Mammary epithelial cell (primary cell): ENCODE measurements around the gene SRD5A3.

ENCODE experiments used
- EZH2 ChIP-seq: IDR thresholded peaks from 2 replicates; pipeline ENCODE4 v1.6.1; 2012; ENCODE audit warnings: low read length, inconsistent platforms, borderline replicate concordance
- TF ChIP-seq, protein P1 (sequence below), 2 donors: IDR thresholded peaks in 1 of 2; conservative IDR thresholded peaks in 1 of 2; 2 replicates each; pipeline ENCODE4 v1.5.1; 2011 to 2012; ENCODE audit warnings: inconsistent platforms in 2 of 2, low read length in 2 of 2, mild to moderate bottlenecking in 2 of 2, control low read depth in 1 of 2, low read depth in 1 of 2; ENCODE audit not compliant: insufficient read depth in 1 of 2; ENCODE audit errors: extremely low read depth in 1 of 2

DNA sequence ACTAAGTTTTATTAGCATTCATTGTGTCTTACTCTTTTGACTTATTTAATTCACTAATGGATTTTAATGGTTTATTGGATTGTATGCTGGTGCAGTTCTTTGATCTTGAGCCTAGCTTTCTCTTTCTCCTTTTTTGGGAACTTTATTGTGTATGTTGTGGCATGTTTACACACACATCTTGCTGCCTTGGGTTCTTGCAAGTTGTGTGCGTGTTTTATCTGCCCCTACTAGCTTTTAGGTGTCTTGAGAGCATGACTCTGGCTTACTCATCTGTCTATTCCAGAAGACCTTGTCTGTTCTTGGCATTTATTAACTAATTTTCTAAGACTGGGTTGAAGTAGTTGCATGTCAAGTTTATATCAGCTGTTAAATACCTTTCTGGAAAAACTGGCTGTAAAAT, 52.4 kb downstream of the SRD5A3 start:
- TF ChIP-seq, protein P1, sequence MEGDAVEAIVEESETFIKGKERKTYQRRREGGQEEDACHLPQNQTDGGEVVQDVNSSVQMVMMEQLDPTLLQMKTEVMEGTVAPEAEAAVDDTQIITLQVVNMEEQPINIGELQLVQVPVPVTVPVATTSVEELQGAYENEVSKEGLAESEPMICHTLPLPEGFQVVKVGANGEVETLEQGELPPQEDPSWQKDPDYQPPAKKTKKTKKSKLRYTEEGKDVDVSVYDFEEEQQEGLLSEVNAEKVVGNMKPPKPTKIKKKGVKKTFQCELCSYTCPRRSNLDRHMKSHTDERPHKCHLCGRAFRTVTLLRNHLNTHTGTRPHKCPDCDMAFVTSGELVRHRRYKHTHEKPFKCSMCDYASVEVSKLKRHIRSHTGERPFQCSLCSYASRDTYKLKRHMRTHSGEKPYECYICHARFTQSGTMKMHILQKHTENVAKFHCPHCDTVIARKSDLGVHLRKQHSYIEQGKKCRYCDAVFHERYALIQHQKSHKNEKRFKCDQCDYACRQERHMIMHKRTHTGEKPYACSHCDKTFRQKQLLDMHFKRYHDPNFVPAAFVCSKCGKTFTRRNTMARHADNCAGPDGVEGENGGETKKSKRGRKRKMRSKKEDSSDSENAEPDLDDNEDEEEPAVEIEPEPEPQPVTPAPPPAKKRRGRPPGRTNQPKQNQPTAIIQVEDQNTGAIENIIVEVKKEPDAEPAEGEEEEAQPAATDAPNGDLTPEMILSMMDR (conservative IDR thresholded peaks at IDR 0.05 in 1 of 2, IDR thresholded peaks at IDR 0.05 in 1 of 2; ENCODE audit: extremely low read depth in 1 of 2, insufficient read depth in 1 of 2, low read depth in 1 of 2, low read length in 2 of 2): no peak
- no peak for TF ChIP-seq EZH2
